Upper lobe of right lung (tissue), 1 donor: Measurements from ENCODE around the gene ENPP3. TPM values are rescaled to one million over a fixed set of nuclear protein-coding genes. Genes with fewer than 3 reads are reported as not detected.

Experiments
- ATAC-seq: fragments of 200-7000 bp; cut with Tn5 transposase; one replicate; pipeline ENCODE4 v1.9.1; 2020; ENCODE audit warnings: mild to moderate bottlenecking, moderate library complexity
- DNase-seq: peaks from one replicate; pipeline ENCODE4 v3.0.0-alpha.2; 2020
- H3K27ac ChIP-seq: fragments of 200-600 bp; one replicate; pipeline ENCODE4 v1.8.0; 2022
- H3K27me3 ChIP-seq: fragments of 200-600 bp; one replicate; pipeline ENCODE4 v1.8.0; 2022; ENCODE audit warnings: mild to moderate bottlenecking
- H3K36me3 ChIP-seq: fragments of 200-600 bp; one replicate; pipeline ENCODE4 v1.8.0; 2022
- H3K4me1 ChIP-seq: fragments of 200-600 bp; one replicate; pipeline ENCODE4 v1.8.0; 2022
- H3K4me3 ChIP-seq: fragments of 200-600 bp; one replicate; pipeline ENCODE4 v1.8.0; 2022; ENCODE audit warnings: mild to moderate bottlenecking
- H3K9me3 ChIP-seq: fragments of 200-600 bp; one replicate; pipeline ENCODE4 v1.8.0; 2022
- CTCF ChIP-seq: fragments of 200-600 bp; IDR thresholded peaks from one replicate; pipeline ENCODE4 v1.8.0; 2022; ENCODE audit warnings: antibody characterized with exemption
- intact Hi-C: fragments of 100-400 bp; cut with DNase I; formaldehyde crosslinking; loops from one replicate; pipeline ENCODE4 v1.11.0; 2022
- total RNA-seq: library from RNA; stranded (reverse); fragmentation: NEBNext Ultra II Directional; extraction: Animal tissue kit (Norgen Biotek cat#: 25700); gene quantifications from one replicate; pipeline ENCODE4 v1.2.1, GENCODE V29; 2021
- donor health status: DM: no; HTN: yes; CAD: no; lungs with severe emphysema.

Gene ENPP3
- total RNA-seq, 1 donor from 2014 or later, result 0.87 TPM

- H3K9me3 ChIP-seq, result no peaks in the 10 kb centered on the region
- no peaks in the 10 kb centered on the region for H3K27me3 ChIP-seq
- H3K27ac ChIP-seq, result no peak overlapping the region
- no peaks in the 10 kb centered on the region for H3K4me1 ChIP-seq
- no peak overlapping the region for H3K4me3 ChIP-seq
- DNase-seq (no peak), ATAC-seq (no peak)
- no peak for TF ChIP-seq CTCF
- no peaks in the 10 kb centered on the region for H3K36me3 ChIP-seq
- intact Hi-C loops, result no loop called here
Observed at GRCh38 chr6:131780600-131780999, 143.5 kb downstream of the ENPP3 start.

- no peak for TF ChIP-seq CTCF
- ATAC-seq, result no peak
- intact Hi-C loops, result no loop called here
- DNase-seq, result no peak
- Histone ChIP-seq H3K36me3 (no peaks in the 10 kb centered on the region), H3K27ac (no peak overlapping the region), H3K9me3 (no peaks in the 10 kb centered on the region), H3K27me3 (no peaks in the 10 kb centered on the region), H3K4me1 (no peaks in the 10 kb centered on the region), H3K4me3 (no peak overlapping the region)
Observed at GRCh38 chr6:131781687-131782086, 144.6 kb downstream of the ENPP3 start.

GRCh38 chr6:131782764-131783163, 145.7 kb downstream of the ENPP3 start:
- TF ChIP-seq CTCF, result no peak
- DNase-seq (no peak), ATAC-seq (no peak)
- H3K4me3 ChIP-seq, result no peak overlapping the region
- no peaks in the 10 kb centered on the region for H3K27me3 ChIP-seq
- no peak overlapping the region for H3K27ac ChIP-seq
- H3K36me3 ChIP-seq, result no peaks in the 10 kb centered on the region
- H3K9me3 ChIP-seq, result no peaks in the 10 kb centered on the region
- H3K4me1 ChIP-seq, result no peaks in the 10 kb centered on the region
- intact Hi-C loops, result no loop called here

- Histone ChIP-seq H3K36me3 (no peaks in the 10 kb centered on the region), H3K4me3 (no peak overlapping the region), H3K27me3 (no peaks in the 10 kb centered on the region), H3K9me3 (no peaks in the 10 kb centered on the region), H3K27ac (no peak overlapping the region), H3K4me1 (no peaks in the 10 kb centered on the region)
- intact Hi-C loops, result no loop called here
- DNase-seq, result no peak
- TF ChIP-seq CTCF, result no peak
- ATAC-seq, result no peak
Observed at GRCh38 chr6:131784561-131784960, 147.5 kb downstream of the ENPP3 start.

- no peak overlapping the region for H3K4me3 ChIP-seq
- intact Hi-C loops, result no loop called here
- no peak for TF ChIP-seq CTCF
- no peaks in the 10 kb centered on the region for H3K27me3 ChIP-seq
- no peaks in the 10 kb centered on the region for H3K4me1 ChIP-seq
- no peak for DNase-seq
- H3K9me3 ChIP-seq, result no peaks in the 10 kb centered on the region
- no peak for ATAC-seq
- no peak overlapping the region for H3K27ac ChIP-seq
- H3K36me3 ChIP-seq, result no peaks in the 10 kb centered on the region
Observed at GRCh38 chr6:131787079-131787478, 150.0 kb downstream of the ENPP3 start.
